ENCODE measurements around the gene FOXR2. TPM values are rescaled to one million over a fixed set of nuclear protein-coding genes. Genes with fewer than 3 reads are reported as not detected.

FOXR2 gene
- total RNA-seq, 4 donors from 2014 or later = not detected

GRCh38 chrX:55648434-55648833 lies 25.2 kb downstream of the FOXR2 start:
- Histone ChIP-seq H3K9me3 (no peaks in the 10 kb centered on the region), H3K27me3 (no peaks in the 10 kb centered on the region), H3K36me3 (no peaks in the 10 kb centered on the region), H3K27ac (no peak overlapping the region), H3K4me1 (no peaks in the 10 kb centered on the region), H3K4me3 (no peak overlapping the region)
- intact Hi-C loops (cut with DNase I) = no loop called here
- no peak for TF ChIP-seq POLR2A (IDR thresholded peaks at IDR 0.05)
- TF ChIP-seq CTCF (IDR thresholded peaks at IDR 0.05) = no peak
- WGBS, 2 donors = 80 to 87% methylated on average over 1 to 5 of the region's 5 CpGs
- no peak for DNase-seq

GRCh38 chrX:55659931-55660330 lies 36.7 kb downstream of the FOXR2 start:
- Histone ChIP-seq H3K36me3 (no peaks in the 10 kb centered on the region), H3K27me3 (no peaks in the 10 kb centered on the region), H3K9me3 (peaks cover 0 to 3% (median 0%) of the 10 kb centered on the region in 3 donors), H3K27ac (no peak overlapping the region), H3K4me3 (no peak overlapping the region), H3K4me1 (no peaks in the 10 kb centered on the region)
- no peak for DNase-seq
- TF ChIP-seq POLR2A (IDR thresholded peaks at IDR 0.05) (no peak), CTCF (IDR thresholded peaks at IDR 0.05) (no peak)
- WGBS, 2 donors = 19 to 51% methylated on average over 2 of the region's 2 CpGs
- intact Hi-C loops (cut with DNase I) = no loop called here

GRCh38 chrX:55663584-55663983 lies 40.4 kb downstream of the FOXR2 start:
- H3K4me1 ChIP-seq = no peaks in the 10 kb centered on the region
- H3K27ac ChIP-seq = no peak overlapping the region
- intact Hi-C loops (cut with DNase I) = no loop called here
- TF ChIP-seq CTCF (IDR thresholded peaks at IDR 0.05) (no peak), POLR2A (IDR thresholded peaks at IDR 0.05) (no peak)
- H3K9me3 ChIP-seq = peaks cover 0 to 10% (median 0%) of the 10 kb centered on the region in 3 donors
- 58 to 66% methylated on average over 3 of the region's 3 CpGs for WGBS, 2 donors
- no peak overlapping the region for H3K4me3 ChIP-seq
- H3K27me3 ChIP-seq = no peaks in the 10 kb centered on the region
- H3K36me3 ChIP-seq = no peaks in the 10 kb centered on the region
- DNase-seq = no peak

- Histone ChIP-seq H3K4me1 (no peaks in the 10 kb centered on the region), H3K27ac (no peak overlapping the region), H3K27me3 (no peaks in the 10 kb centered on the region), H3K4me3 (no peak overlapping the region), H3K36me3 (no peaks in the 10 kb centered on the region), H3K9me3 (peaks cover 0 to 10% (median 0%) of the 10 kb centered on the region in 3 donors)
- no peak for DNase-seq
- WGBS, 2 donors = 50 to 56% methylated on average over 1 of the region's 1 CpG
- intact Hi-C loops (cut with DNase I) = no loop called here
- TF ChIP-seq CTCF (IDR thresholded peaks at IDR 0.05) = no peak
- no peak for TF ChIP-seq POLR2A (IDR thresholded peaks at IDR 0.05)
These were observed 44.9 kb downstream of the FOXR2 start for GRCh38 chrX:55668084-55668483.

Small RNAs within 50 kb of the gene (small RNA-seq; reads per million reads assigned to genes)
- gene RF00019 = 0 reads per million in 4 donors

Other genes with a start within 250 kb of the FOXR2 start
- gene MAGEH1, start 171.3 kb upstream of the FOXR2 start, total RNA-seq = 10 to 100 TPM in 1 of 4 donors, 1 to 10 TPM in 3; 2.4 to 11.1 (median 4.7) TPM
- under 1 TPM in 3 of 4 donors, not detected in 1; 0.13 to 0.95 (median 0.59) TPM for gene USP51, start 133.6 kb upstream of the FOXR2 start, total RNA-seq
- gene RRAGB, start 94.3 kb downstream of the FOXR2 start, total RNA-seq = 10 to 100 TPM in 1 of 4 donors, 1 to 10 TPM in 3; 4.0 to 15.1 (median 6.7) TPM